NCI-H146 (cell line): ENCODE measurements around the gene MED8.

Experiments used
- DNase-seq: peaks from one replicate; lab custom pipeline; 2025; lab: John Stamatoyannopoulos, UW

Gene MED8

GRCh38 chr1:43334453-43335205, 55.0 kb downstream of the MED8 start:
- DNase-seq = no peak
